ENCODE measurements around the gene PPP1R15B. TPM values are rescaled to one million over a fixed set of nuclear protein-coding genes. Genes with fewer than 3 reads are reported as not detected.

The PPP1R15B gene
- polyA plus RNA-seq, 1 donor (not counting 4 experiments of a cell fraction or from before 2014, with no cell fraction given): 19.1 TPM

DNA sequence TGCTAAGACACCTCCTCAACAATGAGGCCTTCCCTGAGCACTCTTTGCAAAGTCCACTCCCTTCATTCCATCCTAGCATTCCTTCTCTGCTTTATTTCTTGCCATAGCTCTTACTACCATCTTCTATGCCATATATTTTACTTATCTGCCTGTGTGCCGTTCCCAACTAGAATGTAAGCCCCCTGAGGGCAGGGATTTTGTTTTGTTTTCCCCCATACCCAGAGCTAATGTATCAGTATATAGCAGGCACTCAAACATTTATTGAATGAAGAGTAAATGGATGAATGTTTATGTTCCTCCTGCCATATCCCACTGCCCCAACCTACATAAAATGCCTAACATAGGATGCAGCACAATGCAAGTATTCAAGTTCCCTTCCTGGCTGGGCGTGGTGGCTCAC, 14.9 kb upstream of the PPP1R15B start:
- FAIRE-seq (no peak), DNase-seq (ENCODE audit: low read depth, low spot score) (no peak)
- TF ChIP-seq EZH2 (IDR thresholded peaks at IDR 0.05; ENCODE audit: low read length) (no peak), CTCF (optimal IDR thresholded peaks at IDR 0.05 in 1 of 3, IDR thresholded peaks at IDR 0.05 in 1 of 3, conservative IDR thresholded peaks at IDR 0.05 in 1 of 3; ENCODE audit: extremely low read depth in 1 of 3, insufficient read depth in 2 of 3, low read length in 3 of 3) (no peak)
- peaks cover 0 to 1% of the 10 kb centered on the region in 2 experiments for H3K36me3 ChIP-seq (ENCODE audit: control insufficient read depth in 2 of 2, extremely low read depth in 1 of 2, insufficient read depth in 2 of 2, low read length in 2 of 2)
- no peaks in the 10 kb centered on the region for H4K20me1 ChIP-seq (ENCODE audit: control insufficient read depth, extremely low read depth, insufficient read depth, low read length)
- H3K4me2 ChIP-seq (ENCODE audit: control insufficient read depth, extremely low read depth, insufficient read depth, low read depth, low read length): peak overlapping the region; percentile 17
- H3K79me2 ChIP-seq (ENCODE audit: control insufficient read depth, insufficient read depth, low read length): no peaks in the 10 kb centered on the region
- no peaks in the 10 kb centered on the region for H3K9me3 ChIP-seq (ENCODE audit: control insufficient read depth, low read depth, low read length)
- H2AFZ ChIP-seq (ENCODE audit: control insufficient read depth, low read length): no peak overlapping the region
- H3K4me1 ChIP-seq (ENCODE audit: control insufficient read depth, extremely low read depth, insufficient read depth, low read length): peaks cover 21% of the 10 kb centered on the region
- H3K27ac ChIP-seq (ENCODE audit: control insufficient read depth, insufficient read depth, low read length): peak overlapping the region; percentile 37
- H3K27me3 ChIP-seq (ENCODE audit: control insufficient read depth, extremely low read depth, insufficient read depth, low read length): no peaks in the 10 kb centered on the region
- H3K9me1 ChIP-seq (ENCODE audit: control insufficient read depth, extremely low read depth, insufficient read depth, low read length): no peaks in the 10 kb centered on the region
- H3K4me3 ChIP-seq (ENCODE audit: control insufficient read depth in 2 of 3, extremely low read depth in 1 of 3, insufficient read depth in 2 of 3, low read depth in 1 of 3, low read length in 3 of 3): no peak overlapping the region
- H3K9ac ChIP-seq (ENCODE audit: control insufficient read depth, extremely low read depth, insufficient read depth, low read length): no peak overlapping the region
- dilution Hi-C loops (cut with MboI; ENCODE audit: extremely low pct_ligation_motif_present, low sequenced_read_pairs): no loop called here

GRCh38 chr1:204426035-204426436, 14.4 kb upstream of the PPP1R15B start:
- no peak for TF ChIP-seq EZH2 (IDR thresholded peaks at IDR 0.05; ENCODE audit: low read length)
- Histone ChIP-seq H3K4me2 (ENCODE audit: control insufficient read depth, extremely low read depth, insufficient read depth, low read depth, low read length) (peak overlapping the region; percentile 17), H3K79me2 (ENCODE audit: control insufficient read depth, insufficient read depth, low read length) (no peaks in the 10 kb centered on the region), H3K4me1 (ENCODE audit: control insufficient read depth, extremely low read depth, insufficient read depth, low read length) (peaks cover 18% of the 10 kb centered on the region), H3K27me3 (ENCODE audit: control insufficient read depth, extremely low read depth, insufficient read depth, low read length) (no peaks in the 10 kb centered on the region), H2AFZ (ENCODE audit: control insufficient read depth, low read length) (no peak overlapping the region), H3K9ac (ENCODE audit: control insufficient read depth, extremely low read depth, insufficient read depth, low read length) (no peak overlapping the region), H3K4me3 (ENCODE audit: control insufficient read depth in 2 of 3, extremely low read depth in 1 of 3, insufficient read depth in 2 of 3, low read depth in 1 of 3, low read length in 3 of 3) (no peak overlapping the region), H4K20me1 (ENCODE audit: control insufficient read depth, extremely low read depth, insufficient read depth, low read length) (no peaks in the 10 kb centered on the region), H3K27ac (ENCODE audit: control insufficient read depth, insufficient read depth, low read length) (peak overlapping the region; percentile 37), H3K9me1 (ENCODE audit: control insufficient read depth, extremely low read depth, insufficient read depth, low read length) (no peaks in the 10 kb centered on the region), H3K9me3 (ENCODE audit: control insufficient read depth, low read depth, low read length) (no peaks in the 10 kb centered on the region), H3K36me3 (ENCODE audit: control insufficient read depth in 2 of 2, extremely low read depth in 1 of 2, insufficient read depth in 2 of 2, low read length in 2 of 2) (peaks cover 0 to 1% of the 10 kb centered on the region in 2 experiments)
- FAIRE-seq (peak; percentile 88), DNase-seq (ENCODE audit: low read depth, low spot score) (no peak)
- dilution Hi-C loops (cut with MboI; ENCODE audit: extremely low pct_ligation_motif_present, low sequenced_read_pairs): no loop called here

GRCh38 chr1:204424621-204425020, 13.0 kb upstream of the PPP1R15B start:
- no peaks in the 10 kb centered on the region for H3K79me2 ChIP-seq (ENCODE audit: control insufficient read depth, insufficient read depth, low read length)
- H3K4me1 ChIP-seq (ENCODE audit: control insufficient read depth, extremely low read depth, insufficient read depth, low read length): peaks cover 18% of the 10 kb centered on the region
- dilution Hi-C loops (cut with MboI; ENCODE audit: extremely low pct_ligation_motif_present, low sequenced_read_pairs): no loop called here

More at GRCh38 chr1:204424621-204425020, 13.0 kb upstream of the PPP1R15B start:
- Histone ChIP-seq H4K20me1 (ENCODE audit: control insufficient read depth, extremely low read depth, insufficient read depth, low read length) (no peaks in the 10 kb centered on the region), H3K27ac (ENCODE audit: control insufficient read depth, insufficient read depth, low read length) (no peak overlapping the region), H3K9ac (ENCODE audit: control insufficient read depth, extremely low read depth, insufficient read depth, low read length) (no peak overlapping the region), H3K36me3 (ENCODE audit: control insufficient read depth in 2 of 2, extremely low read depth in 1 of 2, insufficient read depth in 2 of 2, low read length in 2 of 2) (peaks cover 0 to 1% of the 10 kb centered on the region in 2 experiments), H3K9me1 (ENCODE audit: control insufficient read depth, extremely low read depth, insufficient read depth, low read length) (no peaks in the 10 kb centered on the region), H3K4me3 (ENCODE audit: control insufficient read depth in 2 of 3, extremely low read depth in 1 of 3, insufficient read depth in 2 of 3, low read depth in 1 of 3, low read length in 3 of 3) (no peak overlapping the region), H2AFZ (ENCODE audit: control insufficient read depth, low read length) (no peak overlapping the region), H3K4me2 (ENCODE audit: control insufficient read depth, extremely low read depth, insufficient read depth, low read depth, low read length) (no peak overlapping the region), H3K27me3 (ENCODE audit: control insufficient read depth, extremely low read depth, insufficient read depth, low read length) (no peaks in the 10 kb centered on the region), H3K9me3 (ENCODE audit: control insufficient read depth, low read depth, low read length) (no peaks in the 10 kb centered on the region)
- FAIRE-seq (no peak), DNase-seq (ENCODE audit: low read depth, low spot score) (no peak)
- TF ChIP-seq EZH2 (IDR thresholded peaks at IDR 0.05; ENCODE audit: low read length): no peak
- no peak for TF ChIP-seq CTCF (optimal IDR thresholded peaks at IDR 0.05 in 1 of 3, IDR thresholded peaks at IDR 0.05 in 1 of 3, conservative IDR thresholded peaks at IDR 0.05 in 1 of 3; ENCODE audit: extremely low read depth in 1 of 3, insufficient read depth in 2 of 3, low read length in 3 of 3)
